Parathyroid adenoma (tissue), 2 donors: Measurements from ENCODE around the gene RPL10A.

Source experiments
- H2AFZ ChIP-seq: fragments of 300-600 bp; sonication (generic); one replicate; pipeline ENCODE4 v1.7.0; 2017; ENCODE audit warnings: antibody characterized with exemption, mild to moderate bottlenecking
- H3K27ac ChIP-seq: fragments of 300-600 bp; sonication (generic); one replicate; pipeline ENCODE4 v1.7.0; 2017
- H3K27me3 ChIP-seq: fragments of 300-600 bp; sonication (generic); one replicate; pipeline ENCODE4 v1.7.0; 2017; ENCODE audit warnings: low read length; ENCODE audit not compliant: control insufficient read depth, insufficient read depth
- H3K36me3 ChIP-seq: fragments of 300-600 bp; sonication (generic); one replicate; pipeline ENCODE4 v1.7.0; 2017; ENCODE audit warnings: low read length; ENCODE audit not compliant: control insufficient read depth, insufficient read depth
- H3K4me1 ChIP-seq: fragments of 300-600 bp; sonication (generic); one replicate; pipeline ENCODE4 v1.7.0; 2017; ENCODE audit warnings: control low read depth
- H3K4me2 ChIP-seq: fragments of 300-600 bp; sonication (generic); one replicate; pipeline ENCODE4 v1.7.0; 2017; ENCODE audit warnings: low read length
- H3K4me3 ChIP-seq: fragments of 300-600 bp; sonication (generic); one replicate; pipeline ENCODE4 v1.7.0; 2017; ENCODE audit warnings: low read depth, low read length
- H3K79me2 ChIP-seq: fragments of 300-600 bp; sonication (generic); one replicate; pipeline ENCODE4 v1.7.0; 2017; ENCODE audit warnings: control low read depth
- H3K9ac ChIP-seq: fragments of 300-600 bp; sonication (generic); one replicate; pipeline ENCODE4 v1.7.0; 2017; ENCODE audit warnings: mild to moderate bottlenecking
- H3K9me3 ChIP-seq: fragments of 300-600 bp; sonication (generic); one replicate; pipeline ENCODE4 v1.7.0; 2017; ENCODE audit warnings: low read length; ENCODE audit not compliant: control insufficient read depth
- CTCF ChIP-seq: fragments of 300-600 bp; sonication (generic); IDR thresholded peaks from one replicate; pipeline ENCODE4 v1.7.0; 2017; ENCODE audit warnings: antibody characterized with exemption, mild to moderate bottlenecking
- donor health status: primary hyperparathyroidism.

Gene RPL10A

DNA sequence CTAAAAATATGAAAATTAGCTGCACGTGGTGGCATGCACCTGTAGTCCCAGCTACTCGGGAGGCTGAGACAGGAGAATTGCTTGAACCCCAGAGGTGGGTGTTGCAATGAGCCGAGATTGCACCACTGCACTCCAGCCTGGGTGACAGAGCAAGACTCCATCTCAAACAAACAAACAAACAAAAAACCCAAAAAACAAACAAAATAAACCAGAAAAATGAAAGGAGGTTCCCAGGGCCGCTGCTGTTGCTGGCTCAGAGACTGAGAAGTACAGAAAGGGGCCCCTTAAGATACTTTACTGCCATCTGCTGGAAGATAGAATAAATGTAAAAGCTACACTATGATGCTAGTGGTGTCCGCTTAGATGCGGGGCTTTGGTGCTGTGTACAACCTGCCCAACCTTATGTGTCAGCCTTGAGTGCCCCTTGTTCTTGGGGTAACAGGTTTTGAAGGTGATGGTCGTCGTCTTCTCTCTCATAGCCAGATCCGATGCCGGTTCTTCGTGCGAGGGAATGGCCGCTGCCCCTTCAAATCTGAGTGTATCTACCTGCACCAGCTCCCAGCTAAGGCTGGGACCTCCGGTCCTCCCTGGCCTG lies 18.8 kb upstream of the RPL10A start:
- peak; percentile 80 for TF ChIP-seq CTCF
- Histone ChIP-seq H3K4me1 (peaks cover 12% of the 10 kb centered on the region), H3K79me2 (no peaks in the 10 kb centered on the region), H3K4me3 (no peak overlapping the region), H3K9me3 (no peaks in the 10 kb centered on the region), H3K27ac (no peak overlapping the region), H3K36me3 (no peaks in the 10 kb centered on the region), H3K27me3 (no peaks in the 10 kb centered on the region), H3K9ac (no peak overlapping the region), H2AFZ (no peak overlapping the region), H3K4me2 (no peak overlapping the region)

GRCh38 chr6:35451354-35452182 lies 16.6 kb upstream of the RPL10A start:
- H3K9ac ChIP-seq: no peak overlapping the region
- peak overlapping the region; percentile 91 for H3K4me2 ChIP-seq
- H3K4me1 ChIP-seq: peaks cover 17% of the 10 kb centered on the region
- TF ChIP-seq CTCF: no peak
- peak overlapping the region; percentile 76 for H2AFZ ChIP-seq
- H3K9me3 ChIP-seq: no peaks in the 10 kb centered on the region
- H3K27ac ChIP-seq: peak overlapping the region; percentile 26
- H3K79me2 ChIP-seq: no peaks in the 10 kb centered on the region
- H3K4me3 ChIP-seq: no peak overlapping the region
- no peaks in the 10 kb centered on the region for H3K27me3 ChIP-seq
- no peaks in the 10 kb centered on the region for H3K36me3 ChIP-seq

DNA sequence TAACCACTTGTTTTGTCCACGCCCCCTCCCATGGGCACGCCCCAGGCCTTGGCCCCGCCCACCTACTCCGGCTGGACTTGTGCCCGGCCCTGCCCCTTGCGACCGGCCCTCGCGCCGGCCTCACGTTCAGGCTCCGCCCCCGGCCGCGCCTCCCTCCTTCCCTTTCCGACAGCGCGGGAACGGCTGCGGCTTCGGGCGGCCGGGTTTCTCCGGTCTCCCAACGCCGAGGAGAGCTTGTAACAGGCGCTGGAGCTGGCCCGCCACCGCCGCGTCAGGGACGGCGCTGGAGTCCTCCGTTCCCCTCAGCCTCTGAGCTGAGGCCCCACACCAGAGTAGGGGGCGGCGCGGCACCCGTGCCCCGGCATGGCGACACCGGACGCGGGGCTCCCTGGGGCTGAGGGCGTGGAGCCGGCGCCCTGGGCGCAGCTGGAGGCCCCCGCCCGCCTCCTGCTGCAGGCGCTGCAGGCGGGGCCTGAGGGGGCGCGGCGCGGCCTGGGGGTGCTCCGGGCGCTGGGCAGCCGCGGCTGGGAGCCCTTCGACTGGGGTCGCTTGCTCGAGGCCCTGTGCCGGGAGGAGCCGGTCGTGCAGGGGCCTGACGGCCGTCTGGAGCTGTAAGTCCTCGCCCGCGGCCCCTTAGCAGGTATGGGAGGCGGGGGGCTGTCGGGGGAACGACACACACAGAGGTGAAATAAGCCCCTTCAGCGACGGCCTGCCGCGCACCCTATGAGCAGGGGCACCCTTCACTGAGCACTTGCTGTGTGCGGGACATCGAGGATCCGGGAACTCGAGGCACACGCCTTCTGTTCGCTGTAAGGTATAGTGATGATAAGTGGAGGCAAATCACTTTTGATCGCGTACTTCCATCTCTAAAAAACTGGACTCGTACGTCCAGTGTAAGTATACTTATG lies 15.8 kb upstream of the RPL10A start, which contains the start of gene FANCE:
Gene FANCE (plus strand): TSS at position 156 of the 908 bp plus-strand sequence. CDS start 208 bp downstream, at position 364.
- Histone ChIP-seq H3K9me3 (no peaks in the 10 kb centered on the region), H3K79me2 (no peaks in the 10 kb centered on the region), H3K4me3 (peak within 1 kb of the TSS; percentile 49), H3K27me3 (no peaks in the 10 kb centered on the region), H2AFZ (peak within 1 kb of the TSS; percentile 76), H3K36me3 (no peaks in the 10 kb centered on the region), H3K4me1 (peaks cover 17% of the 10 kb centered on the region), H3K4me2 (peak within 1 kb of the TSS; percentile 91), H3K9ac (no peak within 1 kb of the TSS), H3K27ac (peak within 1 kb of the TSS; percentile 26)
- TF ChIP-seq CTCF: no peak

DNA sequence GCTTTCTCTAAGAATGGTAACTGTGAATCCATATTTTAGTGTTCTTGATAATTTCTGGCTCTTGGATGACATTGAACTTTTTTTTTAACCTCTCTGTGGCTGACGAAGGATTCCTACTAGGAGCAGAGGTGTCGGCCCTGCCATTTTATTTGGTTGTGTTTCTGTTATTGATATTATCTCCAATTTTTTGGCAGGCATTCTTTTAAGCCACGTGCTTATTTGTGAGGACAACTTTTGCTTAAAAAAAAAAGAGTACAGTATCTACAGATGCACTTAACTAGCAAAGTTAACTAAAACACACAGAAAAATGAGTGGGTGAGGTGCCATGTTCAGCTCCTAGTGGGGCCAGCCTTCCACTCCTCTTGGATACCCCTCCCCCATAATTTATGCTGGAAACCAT lies 15.0 kb upstream of the RPL10A start:
- Histone ChIP-seq H3K79me2 (no peaks in the 10 kb centered on the region), H3K4me3 (peak overlapping the region; percentile 49), H3K4me1 (peaks cover 17% of the 10 kb centered on the region), H3K27me3 (no peaks in the 10 kb centered on the region), H3K9ac (no peak overlapping the region), H3K4me2 (peak overlapping the region; percentile 91), H3K36me3 (no peaks in the 10 kb centered on the region), H2AFZ (peak overlapping the region; percentile 76), H3K9me3 (no peaks in the 10 kb centered on the region), H3K27ac (no peak overlapping the region)
- no peak for TF ChIP-seq CTCF
